HL-60 (cell line): ENCODE data around the gene TMTC1.

Source experiments
- CTCF ChIP-seq: IDR thresholded peaks from one replicate; pipeline ENCODE4 v1.5.1; 2011; ENCODE audit warnings: low read length, control low read depth, inconsistent platforms; ENCODE audit not compliant: insufficient read depth
- GABPA ChIP-seq: IDR thresholded peaks from 2 replicates; pipeline ENCODE4 v1.6.1; 2012; ENCODE audit warnings: low read depth
- POLR2AphosphoS5 ChIP-seq: IDR thresholded peaks from 2 replicates; pipeline ENCODE4 v1.6.1; 2012; ENCODE audit warnings: low read depth
- REST ChIP-seq: IDR thresholded peaks from 2 replicates; pipeline ENCODE4 v1.6.1; 2012; ENCODE audit warnings: low read depth; ENCODE audit not compliant: insufficient replicate concordance
- SPI1 ChIP-seq: IDR thresholded peaks from 2 replicates; pipeline ENCODE4 v1.6.1; 2012; ENCODE audit warnings: low read depth, mild to moderate bottlenecking, borderline replicate concordance

GRCh38 chr12:29702972-29703371 is 80.8 kb downstream of the TMTC1 start:
- TF ChIP-seq POLR2AphosphoS5 (no peak), CTCF (no peak), REST (no peak), GABPA (no peak), SPI1 (peak; percentile 60)
